Lung (tissue), 12 donors: Measurements from ENCODE around the gene EBI3. TPM values are rescaled to one million over a fixed set of nuclear protein-coding genes. Genes with fewer than 3 reads are reported as not detected.
A peak's percentile ranks its signal among the peaks of the same experiment; 100 is the strongest.

Source experiments
- ATAC-seq: fragments of 200-7000 bp; cut with Tn5 transposase; one replicate; pipeline ENCODE4 v1.9.1; 2020; ENCODE audit warnings: moderate number of reproducible peaks; ENCODE audit not compliant: insufficient read depth, low FRiP score
- DNase-seq, 3 donors: peaks; one replicate each; pipeline ENCODE4 v3.0.0-alpha.2; 2013 to 2017
- H3K27ac ChIP-seq, 2 donors: one replicate each; pipeline ENCODE4 v1.5.1; 2013; ENCODE audit warnings: mild to moderate bottlenecking in 2 of 2, moderate library complexity in 2 of 2, control low read depth in 1 of 2, inconsistent platforms in 1 of 2, low read depth in 1 of 2, low read length in 1 of 2
- H3K27me3 ChIP-seq, 3 donors: one replicate each; pipeline ENCODE4 v1.5.1; 2013; ENCODE audit warnings: low read length in 2 of 3; ENCODE audit not compliant: control insufficient read depth in 3 of 3, insufficient read depth in 3 of 3
- H3K36me3 ChIP-seq, 4 donors: one replicate each; pipeline ENCODE4 v1.5.1; 2013; ENCODE audit warnings: low read length in 4 of 4, mild to moderate bottlenecking in 1 of 4, moderate library complexity in 1 of 4; ENCODE audit not compliant: control insufficient read depth in 4 of 4, insufficient read depth in 4 of 4
- H3K4me1 ChIP-seq, 5 donors: one replicate each; pipeline ENCODE4 v1.5.1; 2013; ENCODE audit warnings: low read length in 5 of 5, mild to moderate bottlenecking in 2 of 5, moderate library complexity in 1 of 5; ENCODE audit not compliant: control insufficient read depth in 5 of 5, insufficient read depth in 5 of 5
- H3K4me3 ChIP-seq: one replicate; pipeline ENCODE4 v1.5.1; 2013; ENCODE audit warnings: mild to moderate bottlenecking, control low read depth, moderate library complexity
- H3K9ac ChIP-seq, 2 donors: one replicate each; pipeline ENCODE4 v1.5.1; 2013; ENCODE audit warnings: low read length in 2 of 2, control low read depth in 1 of 2; ENCODE audit not compliant: insufficient read depth in 1 of 2
- H3K9me3 ChIP-seq, 4 donors: one replicate each; pipeline ENCODE4 v1.5.1; 2013; ENCODE audit warnings: low read length in 3 of 4, mild to moderate bottlenecking in 1 of 4, moderate library complexity in 1 of 4; ENCODE audit not compliant: control insufficient read depth in 4 of 4, insufficient read depth in 3 of 4
- CTCF ChIP-seq: IDR thresholded peaks from 2 replicates; pipeline ENCODE4 v1.5.1; 2012; ENCODE audit warnings: mild to moderate bottlenecking; ENCODE audit errors: control extremely low read depth, extremely low read depth
- WGBS, 2 donors: extraction: QIAGEN DNeasy Blood & Tissue Kit; methylation state at CpG; one replicate each; pipeline ENCODE4 v1.1.7; 2013; 5-methylcytosine and 5-hydroxymethylcytosine counted together
- polyA plus RNA-seq, 2 donors: library from polyadenylated mRNA; stranded (reverse); fragments of 200-250 nt; gene quantifications; one replicate each; pipeline ENCODE4 v1.2.1, GENCODE V29; 2013
- total RNA-seq, 2 donors: library from RNA; depleted of rRNA in 1 of 2; stranded (reverse); fragments of >200 nt in 1 of 2; gene quantifications; one replicate each; pipeline ENCODE4 v1.2.1, GENCODE V29; 2014 to 2021
- donor health status: control.
- donor health status: control.
- donor health status: Bipolar disorder and iron deficiency.
- donor health status: healthy.
- donor health status: DM: yes; HTN: yes; CAD: no.

The EBI3 gene
- total and polyA plus RNA-seq, 4 donors = 4.1 to 92.7 (median 6.4) TPM

GRCh38 chr19:4264812-4265211 is 35.5 kb downstream of the EBI3 start:
- ATAC-seq (no peak), DNase-seq (no peak)
- Histone ChIP-seq H3K9me3 (no peaks in the 10 kb centered on the region), H3K36me3 (peaks cover 0 to 51% (median 16%) of the 10 kb centered on the region in 4 donors), H3K4me1 (no peaks in the 10 kb centered on the region), H3K4me3 (no peak overlapping the region), H3K27ac (no peak overlapping the region), H3K9ac (no peak overlapping the region), H3K27me3 (no peaks in the 10 kb centered on the region)
- WGBS, 2 donors = 68 to 74% methylated on average over 4 of the region's 4 CpGs
- no peak for TF ChIP-seq CTCF

GRCh38 chr19:4266253-4267000 is 37.1 kb downstream of the EBI3 start:
- Histone ChIP-seq H3K4me3 (no peak overlapping the region), H3K9me3 (no peaks in the 10 kb centered on the region), H3K9ac (no peak overlapping the region), H3K36me3 (peaks cover 0 to 47% (median 15%) of the 10 kb centered on the region in 4 donors), H3K27me3 (no peaks in the 10 kb centered on the region), H3K4me1 (no peaks in the 10 kb centered on the region), H3K27ac (no peak overlapping the region)
- no peak for TF ChIP-seq CTCF
- DNase-seq (no peak), ATAC-seq (no peak)
- WGBS, 2 donors = 83 to 87% methylated on average over 18 of the region's 18 CpGs

GRCh38 chr19:4267101-4267900 is 38.0 kb downstream of the EBI3 start:
- Histone ChIP-seq H3K9ac (no peak overlapping the region), H3K9me3 (no peaks in the 10 kb centered on the region), H3K27ac (no peak overlapping the region), H3K27me3 (no peaks in the 10 kb centered on the region), H3K4me3 (no peak overlapping the region), H3K36me3 (peaks cover 0 to 47% (median 15%) of the 10 kb centered on the region in 4 donors), H3K4me1 (no peaks in the 10 kb centered on the region)
- DNase-seq (peak; percentile 16 to 33 (median 21)), ATAC-seq (peak; percentile 58)
- WGBS, 2 donors = 57 to 59% methylated on average over 21 of the region's 21 CpGs
- TF ChIP-seq CTCF = peak; percentile 56
